Raji (cell line): Measurements from ENCODE around the gene SNTG2.

Source experiments
- POLR2A ChIP-seq: IDR thresholded peaks from 2 replicates; pipeline ENCODE4 v1.6.1; 2011; ENCODE audit warnings: low read depth, low read length, control low read depth; ENCODE audit not compliant: insufficient read depth

Gene SNTG2

DNA sequence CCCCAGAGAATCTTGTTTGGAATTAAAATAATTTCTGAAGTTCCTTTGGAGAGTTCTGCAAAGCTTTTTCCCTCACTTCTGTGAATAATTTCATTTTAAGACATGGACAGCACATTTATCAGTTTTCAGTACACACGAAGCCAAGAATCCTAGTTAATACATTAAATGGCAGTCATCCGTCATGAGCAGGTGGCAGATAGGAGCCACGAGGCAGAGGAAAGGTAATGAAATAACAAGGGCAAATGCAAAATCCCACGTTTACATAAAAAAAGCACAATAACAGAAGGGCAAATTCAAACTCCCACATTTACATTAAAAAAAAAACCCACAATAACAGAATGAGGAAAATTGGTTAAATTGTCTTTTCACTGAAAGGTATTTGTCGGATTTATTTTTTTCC, 25.9 kb upstream of the SNTG2 start:
- TF ChIP-seq POLR2A: no peak

GRCh38 chr2:925309-925708, 25.3 kb upstream of the SNTG2 start:
- no peak for TF ChIP-seq POLR2A

DNA sequence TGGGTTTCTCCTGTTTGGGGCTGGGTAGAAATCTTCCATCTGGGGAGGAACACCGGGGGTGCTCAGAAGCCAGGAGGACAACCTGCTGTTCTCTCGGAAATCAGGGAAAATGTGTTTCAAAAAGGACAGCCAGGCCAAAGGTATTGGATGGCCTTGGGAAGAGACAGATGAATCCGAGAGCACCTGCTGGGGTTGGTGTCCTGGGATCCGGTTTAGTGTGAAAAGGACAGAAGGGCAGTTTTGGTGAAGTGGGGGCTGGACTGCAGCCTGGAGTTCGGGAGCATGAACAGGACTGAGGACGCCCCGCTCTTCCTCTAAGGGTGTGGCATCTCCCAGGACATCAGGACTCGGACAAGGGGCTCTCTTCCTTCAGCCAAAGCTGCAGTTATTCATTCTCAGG, 24.9 kb upstream of the SNTG2 start:
- no peak for TF ChIP-seq POLR2A

DNA sequence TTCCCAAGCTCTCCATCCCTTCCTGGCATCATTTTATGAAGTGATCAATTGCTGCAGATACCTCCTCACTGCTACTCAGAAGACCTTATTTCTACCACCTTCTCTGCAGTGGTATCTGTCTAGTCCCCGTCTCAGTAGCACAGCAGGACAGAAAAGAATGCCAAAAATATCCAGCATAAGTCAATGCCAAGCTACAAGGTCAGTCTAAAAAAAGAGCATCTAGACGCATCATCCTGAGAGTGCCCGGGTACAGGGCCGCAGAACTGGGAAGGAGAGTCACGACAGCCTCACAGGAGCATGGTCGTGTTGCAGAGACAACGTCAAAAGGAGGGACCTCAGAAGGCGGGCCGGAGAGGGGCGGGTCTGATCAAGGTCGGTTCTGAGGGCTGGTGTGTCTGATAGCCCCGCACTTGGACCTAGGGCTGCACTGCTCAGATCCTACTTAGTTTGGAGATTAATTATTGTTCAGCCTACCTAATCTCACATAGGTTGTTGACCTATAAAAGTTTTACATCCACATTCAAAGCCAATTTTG, 24.3 kb upstream of the SNTG2 start:
- no peak for TF ChIP-seq POLR2A

DNA sequence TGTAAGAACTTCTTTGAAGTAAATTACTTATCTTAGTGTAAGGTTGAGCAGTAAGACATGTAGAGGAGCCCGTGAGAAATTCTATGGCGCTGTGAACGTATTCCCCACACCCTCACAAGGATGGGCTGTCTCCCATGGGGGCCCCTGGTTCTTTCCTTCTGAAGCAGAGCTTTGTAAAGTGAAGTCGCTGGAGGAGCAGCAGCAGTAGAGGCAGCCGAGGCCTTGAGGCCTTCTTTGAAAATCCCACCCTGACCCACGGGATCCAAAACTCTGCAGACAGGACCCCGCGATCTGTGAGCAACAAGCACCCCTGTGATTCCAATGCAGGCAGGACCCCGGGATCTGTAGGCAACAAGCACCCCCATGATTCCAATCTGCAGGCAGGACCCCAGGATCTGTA, 23.8 kb upstream of the SNTG2 start:
- TF ChIP-seq POLR2A: no peak

DNA sequence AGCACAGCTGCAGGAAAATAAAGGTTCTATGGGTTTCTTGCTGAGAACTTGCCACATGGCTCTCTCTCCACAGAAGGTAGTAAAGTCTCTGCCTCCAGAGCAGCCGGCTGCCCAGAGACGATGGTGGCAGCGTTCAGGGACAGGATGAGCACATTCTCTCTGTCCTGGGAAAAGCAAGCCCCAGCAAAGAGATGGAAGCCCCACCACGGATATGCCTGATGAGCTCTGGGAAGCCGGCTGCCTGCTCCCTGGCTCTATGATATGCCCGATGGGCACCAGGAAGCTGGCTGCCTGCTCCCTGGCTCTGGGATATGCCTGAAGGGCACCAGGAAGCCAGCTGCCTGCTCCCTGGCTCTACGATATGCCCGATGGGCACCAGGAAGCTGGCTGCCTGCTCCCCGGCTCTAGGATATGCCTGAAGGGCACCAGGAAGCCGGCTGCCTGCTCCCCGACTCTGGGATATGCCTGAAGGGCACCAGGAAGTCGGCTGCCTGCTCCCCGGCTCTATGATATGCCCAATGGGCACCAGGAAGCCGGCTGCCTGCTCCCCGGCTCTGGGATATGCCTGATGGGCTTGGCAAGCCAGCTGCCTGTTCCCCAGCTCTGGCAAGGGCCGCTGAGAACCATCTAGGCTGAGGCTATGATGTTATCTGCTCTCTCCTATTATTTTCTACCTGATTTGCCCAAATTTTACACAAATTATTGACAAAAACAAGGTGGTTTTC, 21.5 kb upstream of the SNTG2 start:
- TF ChIP-seq POLR2A: no peak

- no peak for TF ChIP-seq POLR2A
Measured at GRCh38 chr2:929925-930324, 20.7 kb upstream of the SNTG2 start.

DNA sequence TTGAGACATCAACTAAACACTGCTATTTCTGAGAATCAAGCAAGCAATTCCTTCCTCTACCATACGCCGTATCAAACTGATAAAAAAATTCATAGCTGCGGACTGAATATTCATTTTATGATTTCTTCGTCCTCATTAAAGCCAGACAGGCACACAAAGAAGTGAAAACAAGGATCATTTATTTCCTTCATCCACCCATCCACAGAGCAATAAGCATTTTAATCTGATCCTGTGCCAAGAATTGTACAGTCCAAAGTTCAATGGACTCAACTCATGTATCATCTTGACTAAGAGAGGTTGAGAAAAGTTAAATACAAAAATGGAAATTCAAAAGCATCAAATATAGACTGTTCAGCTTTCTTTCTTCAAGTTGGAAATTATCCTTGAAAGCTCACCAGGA, 19.7 kb upstream of the SNTG2 start:
- no peak for TF ChIP-seq POLR2A

DNA sequence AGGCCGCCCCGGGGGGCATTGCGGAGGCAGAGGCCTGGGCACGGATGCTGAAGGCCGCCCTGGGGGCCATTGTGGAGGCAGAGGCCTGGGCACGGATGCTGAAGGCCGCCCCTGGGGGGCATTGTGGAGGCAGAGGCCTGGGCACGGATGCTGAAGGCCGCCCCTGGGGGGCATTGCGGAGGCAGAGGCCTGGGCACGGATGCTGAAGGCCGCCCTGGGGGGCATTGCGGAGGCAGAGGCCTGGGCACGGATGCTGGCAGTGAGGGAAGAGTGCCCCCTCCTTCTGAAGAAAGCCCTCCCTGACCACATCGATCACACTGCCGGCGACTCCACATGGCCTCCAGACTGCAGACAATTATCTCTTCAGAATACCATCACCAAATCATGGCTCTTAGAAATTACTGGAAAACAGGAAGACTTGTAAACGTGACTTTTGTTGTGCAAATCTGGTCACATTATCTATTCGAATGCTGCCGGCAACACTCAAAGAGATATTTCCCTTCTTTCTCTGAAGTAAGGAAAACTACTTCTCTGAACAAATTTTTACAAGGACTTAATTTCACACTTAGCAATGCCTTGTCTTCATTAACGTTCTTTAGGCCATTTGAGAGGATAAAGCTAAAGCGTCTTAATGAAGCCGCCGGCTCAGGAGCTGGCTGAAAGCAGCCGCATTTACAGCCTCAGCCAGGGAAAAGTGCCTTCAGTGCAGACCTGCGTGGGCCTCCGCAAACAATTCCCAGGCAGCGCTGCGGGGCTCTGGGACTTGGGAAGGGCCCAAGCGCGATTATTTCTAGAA, 18.1 kb upstream of the SNTG2 start:
- no peak for TF ChIP-seq POLR2A

DNA sequence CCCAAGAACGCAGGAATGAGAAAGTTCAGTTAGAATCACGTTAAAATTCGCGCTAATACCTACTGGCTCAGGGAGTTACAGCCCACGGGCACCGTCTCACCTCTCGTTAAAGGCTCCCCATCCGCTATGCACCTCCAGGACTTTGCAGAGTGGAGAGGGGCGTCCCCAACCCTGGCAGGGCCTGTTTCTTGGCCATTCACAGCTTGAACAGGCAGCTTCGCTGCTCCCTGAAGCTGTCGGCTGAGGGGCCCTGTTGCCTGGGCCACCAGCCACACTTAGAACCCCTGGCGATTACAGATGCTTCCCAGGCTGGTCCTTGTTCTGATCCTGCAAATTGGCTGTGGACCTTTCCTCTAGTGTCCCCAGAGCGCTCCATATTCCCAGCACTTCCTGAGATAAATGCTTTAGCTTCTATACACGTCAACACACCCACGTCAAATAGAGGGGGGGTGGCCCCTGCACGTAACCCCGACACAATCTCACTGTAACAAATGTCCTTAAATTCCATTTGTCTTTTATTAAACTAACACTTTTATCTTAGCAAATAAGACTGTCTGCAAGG, 16.8 kb upstream of the SNTG2 start:
- no peak for TF ChIP-seq POLR2A

DNA sequence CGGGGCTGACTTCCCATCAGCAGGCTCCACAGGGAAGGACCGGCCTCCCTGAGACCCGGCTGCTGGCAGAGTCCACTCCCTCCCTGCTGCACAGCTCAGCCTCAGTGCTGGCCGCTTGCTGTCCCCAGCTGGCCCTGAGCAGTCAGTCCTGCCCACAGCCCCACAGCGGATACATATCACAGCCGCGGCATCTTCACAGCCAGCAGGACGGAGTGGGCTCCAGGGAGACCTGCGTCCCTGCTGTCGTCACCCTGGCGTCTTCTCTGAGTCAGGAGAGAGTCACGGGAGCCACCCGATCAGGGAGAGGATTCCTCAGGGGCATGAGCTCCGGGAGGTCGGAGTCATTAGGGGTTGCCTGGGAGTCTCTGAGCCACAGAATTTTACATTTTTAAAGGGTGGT, 13.1 kb upstream of the SNTG2 start:
- TF ChIP-seq POLR2A: no peak

- TF ChIP-seq POLR2A: no peak
Measured at GRCh38 chr2:938181-939005, 12.3 kb upstream of the SNTG2 start.

- no peak for TF ChIP-seq POLR2A
Measured at GRCh38 chr2:939936-940601, 10.6 kb upstream of the SNTG2 start.

- TF ChIP-seq POLR2A: no peak
Measured at GRCh38 chr2:941871-942270, 8.8 kb upstream of the SNTG2 start.
